AG04450 (cell line): ENCODE data around the gene GTF2E1. TPM values are rescaled to one million over a fixed set of nuclear protein-coding genes. Genes with fewer than 3 reads are reported as not detected.

Experiments
- CTCF ChIA-PET: fragments of 300-600, 350-600 bp; formaldehyde crosslinking; extraction: SDS; loops from one replicate; lab custom pipeline; 2022; ENCODE audit warnings: antibody characterized with exemption, inconsistent platforms; lab: Charles Lee
- POLR2A ChIA-PET: fragments of 350-600 bp; formaldehyde crosslinking; extraction: SDS; loops from one replicate; lab custom pipeline; 2021; ENCODE audit warnings: antibody characterized with exemption, inconsistent platforms; lab: Yijun Ruan, JAX
- DNase-seq: peaks from one replicate; pipeline ENCODE4 v3.0.0-alpha.2; 2011; ENCODE audit warnings: low read depth, low spot score
- H3K27ac ChIP-seq: one replicate; pipeline ENCODE4 v1.5.1; 2012; ENCODE audit warnings: low read depth, low read length, control low read depth
- H3K27me3 ChIP-seq: one replicate; pipeline ENCODE4 v1.6.0; 2012; ENCODE audit warnings: low read length; ENCODE audit not compliant: control insufficient read depth, insufficient read depth
- H3K4me3 ChIP-seq: 2 replicates; pipeline ENCODE4 v1.5.1; 2011; ENCODE audit warnings: mild to moderate bottlenecking, low read depth, low read length, control low read depth
- H3K9me3 ChIP-seq: 2 replicates; pipeline ENCODE4 v1.5.1; 2012; ENCODE audit warnings: low read length; ENCODE audit not compliant: control insufficient read depth, insufficient read depth
- polyA plus RNA-seq: library from polyadenylated mRNA; depleted of rRNA; stranded (reverse); fragments of >200 nt; gene quantifications from 2 replicates; pipeline ENCODE4 v1.2.3, GENCODE V29; 2011
- TF ChIP-seq, protein P1 (sequence below): IDR thresholded peaks from 2 replicates; pipeline ENCODE4 v1.5.1; 2011; ENCODE audit warnings: low read depth, low read length, control low read depth, inconsistent platforms

GTF2E1 gene
- polyA plus RNA-seq, 1 experiment, result 15.5 TPM

DNA sequence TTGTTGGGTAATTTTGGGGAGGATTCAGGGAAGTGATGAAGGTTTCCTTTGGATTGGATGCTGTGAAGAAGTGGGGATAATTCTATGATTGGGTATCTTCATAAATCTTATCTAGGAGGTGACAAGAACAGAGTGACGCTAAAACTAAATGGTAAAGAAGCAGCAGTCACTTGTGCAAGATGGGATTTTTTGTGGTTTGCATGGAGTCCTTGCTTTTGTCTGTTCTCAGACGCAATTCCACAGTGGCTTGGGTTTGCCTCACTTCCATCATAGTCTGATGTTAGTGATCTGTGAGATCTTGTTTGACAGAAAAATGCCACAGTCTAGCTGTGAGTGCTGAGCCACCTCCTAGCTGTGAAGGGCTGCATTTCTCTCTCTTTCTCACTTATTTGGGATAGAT is 26.9 kb downstream of the GTF2E1 start:
- no peaks in the 10 kb centered on the region for H3K27me3 ChIP-seq
- H3K9me3 ChIP-seq, result no peaks in the 10 kb centered on the region
- POLR2A ChIA-PET, result no interaction called here
- TF ChIP-seq, protein P1, sequence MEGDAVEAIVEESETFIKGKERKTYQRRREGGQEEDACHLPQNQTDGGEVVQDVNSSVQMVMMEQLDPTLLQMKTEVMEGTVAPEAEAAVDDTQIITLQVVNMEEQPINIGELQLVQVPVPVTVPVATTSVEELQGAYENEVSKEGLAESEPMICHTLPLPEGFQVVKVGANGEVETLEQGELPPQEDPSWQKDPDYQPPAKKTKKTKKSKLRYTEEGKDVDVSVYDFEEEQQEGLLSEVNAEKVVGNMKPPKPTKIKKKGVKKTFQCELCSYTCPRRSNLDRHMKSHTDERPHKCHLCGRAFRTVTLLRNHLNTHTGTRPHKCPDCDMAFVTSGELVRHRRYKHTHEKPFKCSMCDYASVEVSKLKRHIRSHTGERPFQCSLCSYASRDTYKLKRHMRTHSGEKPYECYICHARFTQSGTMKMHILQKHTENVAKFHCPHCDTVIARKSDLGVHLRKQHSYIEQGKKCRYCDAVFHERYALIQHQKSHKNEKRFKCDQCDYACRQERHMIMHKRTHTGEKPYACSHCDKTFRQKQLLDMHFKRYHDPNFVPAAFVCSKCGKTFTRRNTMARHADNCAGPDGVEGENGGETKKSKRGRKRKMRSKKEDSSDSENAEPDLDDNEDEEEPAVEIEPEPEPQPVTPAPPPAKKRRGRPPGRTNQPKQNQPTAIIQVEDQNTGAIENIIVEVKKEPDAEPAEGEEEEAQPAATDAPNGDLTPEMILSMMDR, result no peak
- H3K27ac ChIP-seq, result no peak overlapping the region
- DNase-seq, result no peak
- CTCF ChIA-PET, result interaction anchor here (1.5 to 4.7 kb wide), 2 partner anchors 25 to 211 kb away, joined by 3 to 35 read pairs; no protein-coding TSS in a partner anchor
- no peak overlapping the region for H3K4me3 ChIP-seq

DNA sequence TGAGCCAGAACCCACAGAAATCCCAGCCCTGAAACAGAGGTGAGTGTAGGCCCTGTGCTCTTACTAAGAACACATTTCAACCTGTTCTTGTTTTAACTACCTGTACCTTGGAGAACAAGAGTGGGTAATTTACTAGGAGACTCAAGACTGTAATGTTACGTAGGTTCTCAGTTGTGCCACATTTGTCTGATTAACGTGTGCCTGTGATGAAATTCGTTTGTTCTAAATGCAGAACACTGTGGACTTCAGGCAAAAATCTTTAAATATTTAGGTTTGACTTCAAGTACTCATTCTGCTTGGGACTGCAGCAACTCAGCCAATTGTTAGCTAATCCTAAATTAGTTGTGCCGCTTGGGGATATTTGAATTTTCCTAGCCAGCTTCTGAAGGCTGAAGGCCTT is 28.3 kb downstream of the GTF2E1 start:
- POLR2A ChIA-PET, result no interaction called here
- CTCF ChIA-PET, result interaction anchor here (3.9 kb wide), 1 partner anchor 23 kb away, joined by 25 read pairs; no protein-coding TSS in a partner anchor
- no peak overlapping the region for H3K4me3 ChIP-seq

DNA sequence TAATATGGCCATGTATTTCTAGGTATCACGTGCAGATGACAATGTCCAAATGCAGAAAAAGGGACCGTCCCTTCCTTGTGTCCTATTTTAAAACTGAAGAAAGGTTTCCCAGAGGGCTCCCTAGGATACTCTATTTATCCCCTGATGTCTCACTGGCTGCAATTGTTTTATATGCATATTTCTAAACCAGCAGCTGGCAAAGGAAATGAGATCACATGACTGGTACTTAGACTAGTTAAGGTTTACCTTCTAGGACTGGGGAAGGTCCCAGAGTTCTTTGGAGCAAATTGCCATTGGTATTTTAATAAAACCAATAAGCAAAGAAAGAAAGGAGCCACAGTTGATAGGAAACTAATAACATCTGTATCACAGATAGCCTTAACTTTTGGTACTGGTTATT is 29.5 kb downstream of the GTF2E1 start:
- no peak overlapping the region for H3K4me3 ChIP-seq
- ChIA-PET POLR2A (no interaction called here), CTCF (interaction anchor here (1.5 to 3.9 kb wide), 2 partner anchors 22 to 211 kb away, joined by 4 to 25 read pairs; no protein-coding TSS in a partner anchor)
- H3K9me3 ChIP-seq, result no peaks in the 10 kb centered on the region
- H3K27ac ChIP-seq, result no peak overlapping the region
- H3K27me3 ChIP-seq, result no peaks in the 10 kb centered on the region
- DNase-seq, result no peak
- TF ChIP-seq, protein P1, result no peak

More for the DNA sequence above, 28.3 kb downstream of the GTF2E1 start:
- no peak overlapping the region for H3K27ac ChIP-seq
- TF ChIP-seq, protein P1, result no peak
- no peak for DNase-seq
- no peaks in the 10 kb centered on the region for H3K9me3 ChIP-seq
- H3K27me3 ChIP-seq, result no peaks in the 10 kb centered on the region

DNA sequence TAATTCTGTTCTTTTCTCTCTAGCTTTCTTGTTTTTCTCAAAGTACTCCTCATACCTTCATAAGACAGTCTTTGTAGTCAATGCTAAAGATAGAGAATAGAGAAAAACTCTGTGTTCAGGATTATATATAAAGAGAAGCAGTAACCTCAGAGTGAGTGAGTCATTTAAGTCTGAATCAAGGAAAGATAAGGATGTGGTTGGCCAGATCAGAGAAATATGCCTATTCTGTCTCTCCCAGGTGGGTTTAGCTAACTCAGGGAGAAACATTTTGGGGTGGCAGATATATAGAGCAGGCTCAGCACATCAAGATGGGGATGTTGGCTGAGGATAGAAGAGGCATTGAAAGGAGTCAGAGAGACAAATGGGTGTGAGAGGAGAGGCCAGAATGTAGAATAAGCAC is 31.4 kb downstream of the GTF2E1 start:
- ChIA-PET POLR2A (no interaction called here), CTCF (interaction anchor here (3.9 kb wide), 1 partner anchor 20 kb away, joined by 25 read pairs; no protein-coding TSS in a partner anchor)
- Histone ChIP-seq H3K4me3 (no peak overlapping the region), H3K27me3 (no peaks in the 10 kb centered on the region), H3K27ac (no peak overlapping the region), H3K9me3 (no peaks in the 10 kb centered on the region)
- TF ChIP-seq, protein P1, result no peak
- DNase-seq, result no peak

GRCh38 chr3:120775411-120775810 is 32.9 kb downstream of the GTF2E1 start:
- no peak for DNase-seq
- Histone ChIP-seq H3K27ac (no peak overlapping the region), H3K4me3 (no peak overlapping the region), H3K9me3 (no peaks in the 10 kb centered on the region), H3K27me3 (no peaks in the 10 kb centered on the region)
- ChIA-PET POLR2A (no interaction called here), CTCF (interaction anchor here (0.9 kb wide), 1 partner anchor 11 kb away, joined by 8 read pairs; no protein-coding TSS in a partner anchor)
- TF ChIP-seq, protein P1, result no peak
